Nephron (organoid): ENCODE data around the gene POLR3C.
A peak's percentile ranks its signal among the peaks of the same experiment; 100 is the strongest.

Experiments used
- H3K27ac Mint-ChIP-seq, 3 experiments: 2 replicates each; pipeline ENCODE4 v1.8.0; 2020; ENCODE audit warnings: mixed read lengths in 3 of 3, mild to moderate bottlenecking in 2 of 3, moderate library complexity in 1 of 3
- H3K27me3 Mint-ChIP-seq: 2 replicates; pipeline ENCODE4 v1.8.0; 2021; ENCODE audit warnings: low read depth, mild to moderate bottlenecking, moderate library complexity, mixed read lengths
- H3K36me3 Mint-ChIP-seq: 2 replicates; pipeline ENCODE4 v1.8.0; 2020; ENCODE audit warnings: low read depth, mixed read lengths
- H3K4me1 Mint-ChIP-seq: 2 replicates; pipeline ENCODE4 v1.8.0; 2020; ENCODE audit warnings: mixed read lengths
- H3K4me3 Mint-ChIP-seq, 3 experiments: 2 replicates each; pipeline ENCODE4 v1.8.0; 2020; ENCODE audit warnings: mild to moderate bottlenecking in 3 of 3, mixed read lengths in 3 of 3, moderate library complexity in 2 of 3
- H3K9me3 Mint-ChIP-seq: 2 replicates; pipeline ENCODE4 v1.8.0; 2020; ENCODE audit warnings: mixed read lengths
- CTCF ChIP-seq, 3 experiments: fragments of 200-600 bp; sonication (generic); IDR thresholded peaks; one replicate each; pipeline ENCODE4 v1.5.0; 2021; ENCODE audit warnings: antibody characterized with exemption in 3 of 3; ENCODE audit not compliant: unreplicated experiment in 3 of 3

Gene POLR3C

GRCh38 chr1:145892486-145893087 lies 68.6 kb downstream of the POLR3C start:
- Mint-ChIP-seq H3K4me3 (peak overlapping the region; percentile 37 to 59 (median 55)), H3K4me1 (peaks cover 41% of the 10 kb centered on the region), H3K9me3 (no peaks in the 10 kb centered on the region), H3K27ac (peak overlapping the region; percentile 94 to 98 (median 96)), H3K27me3 (peaks cover 4% of the 10 kb centered on the region), H3K36me3 (no peaks in the 10 kb centered on the region)
- no peak for TF ChIP-seq CTCF (IDR thresholded peaks at IDR 0.05; ENCODE audit: unreplicated experiment in 3 of 3)

- Mint-ChIP-seq H3K9me3 (no peaks in the 10 kb centered on the region), H3K4me1 (peaks cover 34% of the 10 kb centered on the region), H3K27me3 (no peaks in the 10 kb centered on the region)
Observed at GRCh38 chr1:145893306-145894055, 69.5 kb downstream of the POLR3C start.

More at GRCh38 chr1:145893306-145894055, 69.5 kb downstream of the POLR3C start:
- TF ChIP-seq CTCF (IDR thresholded peaks at IDR 0.05; ENCODE audit: unreplicated experiment in 3 of 3), result no peak
- H3K36me3 Mint-ChIP-seq, result no peaks in the 10 kb centered on the region
- no peak overlapping the region for H3K4me3 Mint-ChIP-seq
- H3K27ac Mint-ChIP-seq, result peak overlapping the region in 2 of 3 experiments; percentile 96 to 98
